ENCODE results near the gene ZBBX.

Gene ZBBX

GRCh38 chr3:167361306-167361705 is 18.8 kb downstream of the ZBBX start:
- no peaks in the 10 kb centered on the region for H3K4me1 ChIP-seq (ENCODE audit: insufficient read depth, low read length)

GRCh38 chr3:167355446-167355845 is 24.7 kb downstream of the ZBBX start:
- Histone ChIP-seq H3K36me3 (ENCODE audit: insufficient read depth, low read length) (no peaks in the 10 kb centered on the region), H3K79me2 (ENCODE audit: insufficient read depth, low read length) (no peaks in the 10 kb centered on the region), H3K9me3 (ENCODE audit: insufficient read depth, low read length, severe bottlenecking) (no peaks in the 10 kb centered on the region), H3K4me2 (ENCODE audit: insufficient read depth, low read length) (no peak overlapping the region), H2AFZ (ENCODE audit: low read depth, low read length) (no peak overlapping the region), H3K27me3 (ENCODE audit: insufficient read depth, low read length, poor library complexity) (no peaks in the 10 kb centered on the region), H3K4me3 (ENCODE audit: low read depth in 1 of 2, low read length in 2 of 2) (no peak overlapping the region), H3K9ac (ENCODE audit: low read depth, low read length) (no peak overlapping the region), H3K4me1 (ENCODE audit: insufficient read depth, low read length) (no peaks in the 10 kb centered on the region), H4K20me1 (ENCODE audit: insufficient read depth, low read length) (no peaks in the 10 kb centered on the region), H3K27ac (ENCODE audit: low read length) (no peak overlapping the region)
- ATAC-seq (ENCODE audit: insufficient read depth, low read depth) (no peak), DNase-seq (no peak)
- TF ChIP-seq EZH2 (IDR thresholded peaks at IDR 0.05; ENCODE audit: borderline replicate concordance, low read depth, low read length, severe bottlenecking): no peak

More at GRCh38 chr3:167361306-167361705, 18.8 kb downstream of the ZBBX start:
- H3K27me3 ChIP-seq (ENCODE audit: insufficient read depth, low read length, poor library complexity): no peaks in the 10 kb centered on the region
- DNase-seq: no peak
- H4K20me1 ChIP-seq (ENCODE audit: insufficient read depth, low read length): no peaks in the 10 kb centered on the region
- H3K4me3 ChIP-seq (ENCODE audit: low read depth in 1 of 2, low read length in 2 of 2): no peak overlapping the region
- no peak overlapping the region for H2AFZ ChIP-seq (ENCODE audit: low read depth, low read length)
- TF ChIP-seq CTCF (IDR thresholded peaks at IDR 0.05; ENCODE audit: borderline replicate concordance, extremely low read depth, low read length, poor library complexity, severe bottlenecking) (no peak), EZH2 (IDR thresholded peaks at IDR 0.05; ENCODE audit: borderline replicate concordance, low read depth, low read length, severe bottlenecking) (no peak)
- H3K4me2 ChIP-seq (ENCODE audit: insufficient read depth, low read length): no peak overlapping the region
- ATAC-seq (ENCODE audit: insufficient read depth, low read depth): no peak
- no peak overlapping the region for H3K27ac ChIP-seq (ENCODE audit: low read length)
- no peaks in the 10 kb centered on the region for H3K36me3 ChIP-seq (ENCODE audit: insufficient read depth, low read length)
- no peaks in the 10 kb centered on the region for H3K9me3 ChIP-seq (ENCODE audit: insufficient read depth, low read length, severe bottlenecking)
- H3K9ac ChIP-seq (ENCODE audit: low read depth, low read length): no peak overlapping the region
- H3K79me2 ChIP-seq (ENCODE audit: insufficient read depth, low read length): no peaks in the 10 kb centered on the region

- Histone ChIP-seq H3K9ac (ENCODE audit: low read depth, low read length) (no peak overlapping the region), H2AFZ (ENCODE audit: low read depth, low read length) (no peak overlapping the region), H3K4me1 (ENCODE audit: insufficient read depth, low read length) (no peaks in the 10 kb centered on the region), H4K20me1 (ENCODE audit: insufficient read depth, low read length) (no peaks in the 10 kb centered on the region), H3K36me3 (ENCODE audit: insufficient read depth, low read length) (no peaks in the 10 kb centered on the region), H3K27me3 (ENCODE audit: insufficient read depth, low read length, poor library complexity) (no peaks in the 10 kb centered on the region), H3K4me3 (ENCODE audit: low read depth in 1 of 2, low read length in 2 of 2) (no peak overlapping the region), H3K79me2 (ENCODE audit: insufficient read depth, low read length) (no peaks in the 10 kb centered on the region), H3K4me2 (ENCODE audit: insufficient read depth, low read length) (no peak overlapping the region), H3K27ac (ENCODE audit: low read length) (no peak overlapping the region), H3K9me3 (ENCODE audit: insufficient read depth, low read length, severe bottlenecking) (no peaks in the 10 kb centered on the region)
- DNase-seq: no peak
- no peak for TF ChIP-seq CTCF (IDR thresholded peaks at IDR 0.05; ENCODE audit: borderline replicate concordance, extremely low read depth, low read length, poor library complexity, severe bottlenecking)
- no peak for TF ChIP-seq EZH2 (IDR thresholded peaks at IDR 0.05; ENCODE audit: borderline replicate concordance, low read depth, low read length, severe bottlenecking)
- no peak for ATAC-seq (ENCODE audit: insufficient read depth, low read depth)
These were observed 25.3 kb downstream of the ZBBX start for GRCh38 chr3:167354751-167355150.

- no peak for ATAC-seq (ENCODE audit: insufficient read depth, low read depth)
- no peak for DNase-seq
- no peak overlapping the region for H3K9ac ChIP-seq (ENCODE audit: low read depth, low read length)
- H3K4me3 ChIP-seq (ENCODE audit: low read depth in 1 of 2, low read length in 2 of 2): no peak overlapping the region
- no peak overlapping the region for H2AFZ ChIP-seq (ENCODE audit: low read depth, low read length)
- no peaks in the 10 kb centered on the region for H3K4me1 ChIP-seq (ENCODE audit: insufficient read depth, low read length)
- no peak overlapping the region for H3K27ac ChIP-seq (ENCODE audit: low read length)
- H3K9me3 ChIP-seq (ENCODE audit: insufficient read depth, low read length, severe bottlenecking): no peaks in the 10 kb centered on the region
- H3K36me3 ChIP-seq (ENCODE audit: insufficient read depth, low read length): no peaks in the 10 kb centered on the region
- TF ChIP-seq CTCF (IDR thresholded peaks at IDR 0.05; ENCODE audit: borderline replicate concordance, extremely low read depth, low read length, poor library complexity, severe bottlenecking) (peak; percentile 46), EZH2 (IDR thresholded peaks at IDR 0.05; ENCODE audit: borderline replicate concordance, low read depth, low read length, severe bottlenecking) (no peak)
- H3K4me2 ChIP-seq (ENCODE audit: insufficient read depth, low read length): no peak overlapping the region
- no peaks in the 10 kb centered on the region for H3K79me2 ChIP-seq (ENCODE audit: insufficient read depth, low read length)
- no peaks in the 10 kb centered on the region for H4K20me1 ChIP-seq (ENCODE audit: insufficient read depth, low read length)
- H3K27me3 ChIP-seq (ENCODE audit: insufficient read depth, low read length, poor library complexity): no peaks in the 10 kb centered on the region
These were observed 29.7 kb downstream of the ZBBX start for GRCh38 chr3:167350245-167350862.

Data from DND-41 (cell line).